KMS-11 (cell line): Measurements from ENCODE around the gene GAREM1.

Experiments
- H2AFZ ChIP-seq: fragments of 200-600 bp; sonication (generic); 2 replicates; pipeline ENCODE4 v1.6.1; 2016; ENCODE audit warnings: antibody characterized with exemption, mixed run types, low read depth
- H3K27ac ChIP-seq: fragments of 200-600 bp; sonication (generic); 2 replicates; pipeline ENCODE4 v1.6.1; 2016; ENCODE audit warnings: mild to moderate bottlenecking, mixed run types
- H3K27me3 ChIP-seq: fragments of 200-600 bp; sonication (generic); 2 replicates; pipeline ENCODE4 v1.6.1; 2017; ENCODE audit warnings: mild to moderate bottlenecking, low read depth, mixed run types, moderate library complexity; ENCODE audit not compliant: insufficient read depth
- H3K36me3 ChIP-seq: fragments of 200-600 bp; sonication (generic); 2 replicates; pipeline ENCODE4 v1.6.1; 2017; ENCODE audit warnings: mild to moderate bottlenecking, mixed run types; ENCODE audit not compliant: insufficient read depth
- H3K4me1 ChIP-seq: fragments of 200-600 bp; sonication (generic); 2 replicates; pipeline ENCODE4 v1.6.1; 2016; ENCODE audit warnings: mild to moderate bottlenecking, low read depth, mixed run types; ENCODE audit not compliant: poor library complexity, severe bottlenecking
- H3K4me2 ChIP-seq: fragments of 200-600 bp; sonication (generic); 2 replicates; pipeline ENCODE4 v1.7.0; 2016; ENCODE audit warnings: mild to moderate bottlenecking, mixed run types
- H3K4me3 ChIP-seq: fragments of 200-600 bp; sonication (generic); IDR thresholded peaks from 2 replicates; pipeline ENCODE4 v1.6.1; 2017; ENCODE audit warnings: low read depth, low read length, mixed read lengths; ENCODE audit not compliant: insufficient read depth
- H3K79me2 ChIP-seq: fragments of 200-600 bp; sonication (generic); 2 replicates; pipeline ENCODE4 v1.6.1; 2016; ENCODE audit warnings: low read depth, mixed run types; ENCODE audit not compliant: insufficient read depth
- H3K9ac ChIP-seq: fragments of 200-600 bp; sonication (generic); 2 replicates; pipeline ENCODE4 v1.6.1; 2016; ENCODE audit warnings: mild to moderate bottlenecking, mixed run types
- H4K20me1 ChIP-seq: fragments of 200-600 bp; sonication (generic); 2 replicates; pipeline ENCODE4 v1.6.1; 2016; ENCODE audit warnings: mild to moderate bottlenecking, mixed run types; ENCODE audit not compliant: insufficient read depth
- CTCF ChIP-seq: fragments of 200-600 bp; sonication (generic); conservative IDR thresholded peaks from 2 replicates; pipeline ENCODE4 v1.6.1; 2017; ENCODE audit warnings: low read depth, mild to moderate bottlenecking, antibody characterized with exemption, low read length, moderate library complexity, mixed read lengths

The GAREM1 gene

GRCh38 chr18:32252141-32252860 is 218.4 kb downstream of the GAREM1 start:
- TF ChIP-seq CTCF = no peak
- H3K4me1 ChIP-seq = no peaks in the 10 kb centered on the region

GRCh38 chr18:32251466-32251865 is 219.2 kb downstream of the GAREM1 start:
- Histone ChIP-seq H3K9ac (no peak overlapping the region), H3K36me3 (no peaks in the 10 kb centered on the region), H3K27me3 (no peaks in the 10 kb centered on the region), H3K4me3 (no peak overlapping the region), H2AFZ (no peak overlapping the region), H3K27ac (no peak overlapping the region), H3K4me2 (no peak overlapping the region), H3K79me2 (no peaks in the 10 kb centered on the region), H4K20me1 (no peaks in the 10 kb centered on the region), H3K4me1 (no peaks in the 10 kb centered on the region)
- no peak for TF ChIP-seq CTCF

More at GRCh38 chr18:32252141-32252860, 218.4 kb downstream of the GAREM1 start:
- H3K27me3 ChIP-seq = no peaks in the 10 kb centered on the region
- no peaks in the 10 kb centered on the region for H4K20me1 ChIP-seq
- H3K4me3 ChIP-seq = no peak overlapping the region
- no peak overlapping the region for H3K27ac ChIP-seq
- H3K4me2 ChIP-seq = no peak overlapping the region
- H3K9ac ChIP-seq = no peak overlapping the region
- no peaks in the 10 kb centered on the region for H3K79me2 ChIP-seq
- H3K36me3 ChIP-seq = no peaks in the 10 kb centered on the region
- H2AFZ ChIP-seq = no peak overlapping the region

DNA sequence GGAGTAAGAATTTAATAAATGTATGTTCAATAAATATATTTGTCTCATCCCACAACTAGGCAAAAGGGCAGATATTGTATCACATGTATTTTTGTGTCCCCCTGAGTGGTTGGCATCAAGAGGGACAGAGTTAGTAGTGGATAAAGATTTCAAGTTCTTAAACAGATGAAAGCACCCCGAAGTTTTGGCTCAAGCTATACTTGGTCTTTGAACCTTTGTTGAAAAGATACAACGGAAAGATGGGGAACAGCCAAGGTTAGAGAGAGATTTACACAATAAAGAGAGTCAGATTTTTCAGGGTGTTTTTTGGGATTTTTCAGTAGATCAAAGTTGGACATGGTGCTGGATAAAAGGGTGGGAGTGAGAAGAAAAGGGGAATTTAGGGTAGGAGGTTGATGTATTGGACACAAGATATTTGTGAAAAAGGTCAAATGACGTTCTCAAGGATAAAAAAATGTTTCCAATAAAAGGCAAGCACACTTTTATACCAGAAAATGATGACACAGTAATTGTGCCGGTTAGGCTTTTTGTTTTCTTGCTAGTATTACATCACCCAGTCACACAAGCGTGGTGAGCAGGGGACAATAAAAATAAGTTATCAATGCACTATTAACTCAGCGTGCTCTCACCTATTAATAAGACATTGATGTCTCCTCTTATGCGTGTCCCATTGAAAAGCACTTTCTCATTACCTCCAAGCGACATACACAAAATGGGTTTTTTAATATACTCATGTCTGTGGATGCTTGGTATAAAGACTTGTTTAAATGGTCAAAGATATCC is 221.3 kb downstream of the GAREM1 start:
- Histone ChIP-seq H3K27me3 (no peaks in the 10 kb centered on the region), H3K9ac (no peak overlapping the region), H3K4me3 (no peak overlapping the region), H3K4me1 (no peaks in the 10 kb centered on the region), H2AFZ (no peak overlapping the region), H3K36me3 (no peaks in the 10 kb centered on the region), H3K4me2 (no peak overlapping the region), H4K20me1 (no peaks in the 10 kb centered on the region), H3K79me2 (no peaks in the 10 kb centered on the region), H3K27ac (no peak overlapping the region)
- no peak for TF ChIP-seq CTCF

GRCh38 chr18:32244881-32245280 is 225.8 kb downstream of the GAREM1 start:
- TF ChIP-seq CTCF = no peak
- Histone ChIP-seq H3K9ac (no peak overlapping the region), H3K4me2 (no peak overlapping the region), H3K4me1 (no peaks in the 10 kb centered on the region), H3K36me3 (no peaks in the 10 kb centered on the region), H3K27me3 (no peaks in the 10 kb centered on the region), H3K79me2 (no peaks in the 10 kb centered on the region), H3K4me3 (no peak overlapping the region), H2AFZ (no peak overlapping the region), H3K27ac (no peak overlapping the region), H4K20me1 (no peaks in the 10 kb centered on the region)
